Measurements from ENCODE around the gene CTSF.

- TF ChIP-seq EZH2phosphoT487 (IDR thresholded peaks at IDR 0.05; ENCODE audit: borderline replicate concordance, low read depth, low read length): no peak
- TF ChIP-seq, protein P1, sequence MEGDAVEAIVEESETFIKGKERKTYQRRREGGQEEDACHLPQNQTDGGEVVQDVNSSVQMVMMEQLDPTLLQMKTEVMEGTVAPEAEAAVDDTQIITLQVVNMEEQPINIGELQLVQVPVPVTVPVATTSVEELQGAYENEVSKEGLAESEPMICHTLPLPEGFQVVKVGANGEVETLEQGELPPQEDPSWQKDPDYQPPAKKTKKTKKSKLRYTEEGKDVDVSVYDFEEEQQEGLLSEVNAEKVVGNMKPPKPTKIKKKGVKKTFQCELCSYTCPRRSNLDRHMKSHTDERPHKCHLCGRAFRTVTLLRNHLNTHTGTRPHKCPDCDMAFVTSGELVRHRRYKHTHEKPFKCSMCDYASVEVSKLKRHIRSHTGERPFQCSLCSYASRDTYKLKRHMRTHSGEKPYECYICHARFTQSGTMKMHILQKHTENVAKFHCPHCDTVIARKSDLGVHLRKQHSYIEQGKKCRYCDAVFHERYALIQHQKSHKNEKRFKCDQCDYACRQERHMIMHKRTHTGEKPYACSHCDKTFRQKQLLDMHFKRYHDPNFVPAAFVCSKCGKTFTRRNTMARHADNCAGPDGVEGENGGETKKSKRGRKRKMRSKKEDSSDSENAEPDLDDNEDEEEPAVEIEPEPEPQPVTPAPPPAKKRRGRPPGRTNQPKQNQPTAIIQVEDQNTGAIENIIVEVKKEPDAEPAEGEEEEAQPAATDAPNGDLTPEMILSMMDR (conservative IDR thresholded peaks at IDR 0.05; ENCODE audit: low read length): no peak
Measured at GRCh38 chr11:66542362-66542761, 26.0 kb downstream of the CTSF start.
